GM10248 (cell line): ENCODE data around the gene SLC25A29.
"Not testable (repeated sequence)": the region's sequence is repeated elsewhere in the genome, so short reads cannot be mapped to it uniquely, and the experiment has no call there.

Experiments used
- CTCF ChIA-PET: fragments of 300-600 bp; sonication (Branson Sonifier 250); formaldehyde crosslinking; extraction: SDS; loops from one replicate; lab custom pipeline; 2021; ENCODE audit warnings: antibody characterized with exemption; lab: Yijun Ruan, JAX
- POLR2A ChIA-PET: fragments of 350-650 bp; sonication (Branson Sonifier 250); formaldehyde crosslinking; extraction: SDS; loops from one replicate; lab custom pipeline; 2020; ENCODE audit warnings: antibody characterized with exemption; lab: Yijun Ruan, JAX
- DNase-seq: peaks from one replicate; pipeline ENCODE4 v3.0.0; 2012; ENCODE audit errors: extremely low spot score
- CTCF ChIP-seq: IDR thresholded peaks from 2 replicates; pipeline ENCODE4 v1.5.1; 2012; ENCODE audit warnings: mild to moderate bottlenecking, low read depth; ENCODE audit errors: extremely low read depth, missing control alignments, control extremely low read depth

The SLC25A29 gene

GRCh38 chr14:100285021-100285912 is 21.0 kb downstream of the SLC25A29 start:
- DNase-seq: peak; percentile 96
- peak; percentile 90 for TF ChIP-seq CTCF
- CTCF ChIA-PET: interaction anchor here (0.6 to 7.0 kb wide), 35 partner anchors 10 to 360 kb away, joined by 3 to 121 read pairs (median 4); partner anchors contain the start of gene SLC25A47
- POLR2A ChIA-PET: interaction anchor here (0.6 kb wide), 1 partner anchor 777 kb away, joined by 4 read pairs; no protein-coding TSS in a partner anchor

GRCh38 chr14:100283984-100284881 is 22.0 kb downstream of the SLC25A29 start:
- ChIA-PET POLR2A (no interaction called here), CTCF (interaction anchor here (0.6 to 7.0 kb wide), 24 partner anchors 9 to 215 kb away, joined by 3 to 121 read pairs (median 6); a partner anchor contains a TSS)
- DNase-seq: no peak
- no peak for TF ChIP-seq CTCF

DNA sequence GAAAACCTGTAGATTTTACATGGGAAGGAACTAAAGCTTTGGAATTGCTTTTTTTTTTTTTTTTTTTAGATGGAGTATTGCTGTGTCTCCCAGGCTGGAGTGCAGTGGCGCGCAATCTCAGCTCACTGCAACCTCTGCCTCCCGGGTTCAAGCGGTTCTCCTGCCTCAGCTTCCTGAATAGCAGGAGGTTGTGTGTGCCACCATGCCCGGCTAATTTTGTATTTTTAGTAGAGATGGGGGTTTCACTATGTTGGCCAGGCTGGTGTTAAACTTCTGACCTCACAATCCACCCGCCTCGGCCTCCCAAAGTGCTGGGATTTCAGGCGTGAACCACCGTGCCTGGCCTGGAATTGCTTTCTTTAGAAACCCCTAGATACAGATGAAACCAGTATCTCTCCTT is 22.8 kb downstream of the SLC25A29 start:
- not testable (repeated sequence) for DNase-seq
- ChIA-PET POLR2A (interaction anchor here (0.5 kb wide), 1 partner anchor 34 kb away, joined by 4 read pairs; no protein-coding TSS in a partner anchor), CTCF (interaction anchor here (0.7 to 7.0 kb wide), 14 partner anchors 8 to 208 kb away, joined by 3 to 121 read pairs (median 8); no protein-coding TSS in a partner anchor)

GRCh38 chr14:100282766-100283419 is 23.4 kb downstream of the SLC25A29 start:
- ChIA-PET CTCF (interaction anchor here (0.7 to 7.0 kb wide), 11 partner anchors 8 to 207 kb away, joined by 3 to 121 read pairs (median 6); no protein-coding TSS in a partner anchor), POLR2A (interaction anchor here (0.5 to 1.0 kb wide), 2 partner anchors 34 to 42 kb away, joined by 3 to 4 read pairs; no protein-coding TSS in a partner anchor)
- TF ChIP-seq CTCF: no peak
- no peak for DNase-seq

DNA sequence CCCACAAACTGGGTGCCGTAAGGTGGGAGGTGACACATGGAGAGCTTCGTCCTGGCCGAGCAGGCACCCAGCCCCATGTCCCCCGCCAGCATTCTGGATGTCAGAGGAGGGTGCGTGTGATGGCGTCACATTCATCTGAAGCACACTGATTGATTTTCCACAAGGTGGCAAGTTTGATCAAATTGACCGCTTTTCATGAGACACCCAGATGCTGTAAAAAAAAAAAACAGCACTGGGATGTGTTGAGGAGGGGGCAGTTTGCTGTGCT is 24.2 kb downstream of the SLC25A29 start:
- DNase-seq: no peak
- ChIA-PET CTCF (interaction anchor here (1.0 to 7.0 kb wide), 6 partner anchors 14 to 109 kb away, joined by 3 to 121 read pairs (median 4); no protein-coding TSS in a partner anchor), POLR2A (interaction anchor here (1.0 kb wide), 1 partner anchor 41 kb away, joined by 3 read pairs; no protein-coding TSS in a partner anchor)
- TF ChIP-seq CTCF: no peak

- no peak for TF ChIP-seq CTCF
- POLR2A ChIA-PET: no interaction called here
- CTCF ChIA-PET: interaction anchor here (1.0 to 7.0 kb wide), 5 partner anchors 13 to 39 kb away, joined by 3 to 121 read pairs (median 6); no protein-coding TSS in a partner anchor
- no peak for DNase-seq
Observed at GRCh38 chr14:100281286-100282082, 24.8 kb downstream of the SLC25A29 start.
